ENCODE data around the gene MS4A12. TPM values are rescaled to one million over a fixed set of nuclear protein-coding genes. Genes with fewer than 3 reads are reported as not detected.
"Not testable (repeated sequence)": the region's sequence is repeated elsewhere in the genome, so short reads cannot be mapped to it uniquely, and the experiment has no call there.

The MS4A12 gene
- total and polyA plus RNA-seq, 2 of the 13 experiments (the other 11 are each of a cell fraction or from before 2014, with no cell fraction given): not detected

DNA sequence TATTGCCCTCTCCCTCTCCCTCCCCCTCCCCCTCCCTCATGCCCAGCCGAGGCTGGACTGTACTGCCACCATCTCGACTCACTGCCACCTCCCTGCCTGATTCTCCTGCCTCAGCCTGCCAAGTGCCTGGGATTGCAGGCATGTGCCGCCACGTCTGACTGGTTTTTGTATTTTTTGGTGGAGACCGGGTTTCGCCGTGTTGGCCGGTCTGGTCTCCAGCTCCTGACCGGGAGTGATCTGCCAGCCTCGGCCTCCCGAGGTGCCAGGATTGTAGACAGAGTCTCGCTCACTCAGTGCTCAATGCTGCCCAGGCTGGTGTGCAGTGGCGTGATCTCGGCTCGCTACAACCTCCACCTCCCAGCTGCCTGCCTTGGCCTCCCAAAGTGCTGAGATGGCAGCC, 17.0 kb downstream of the MS4A12 start:
- H3K4me3 ChIP-seq (replicated peaks in 1 of 3; ENCODE audit: insufficient read depth in 1 of 3, low read depth in 2 of 3, low read length in 3 of 3); H3K27me3 ChIP-seq (ENCODE audit: control insufficient read depth in 1 of 2, insufficient read depth in 2 of 2, low read length in 2 of 2); POLR2A ChIA-PET; H3K27ac ChIP-seq (ENCODE audit: extremely low read length, insufficient read depth, low read length); H3K4me1 ChIP-seq (ENCODE audit: insufficient read depth, low read length); BruUV-seq (replicated peaks); H3K36me3 ChIP-seq (replicated peaks in 1 of 2; ENCODE audit: control insufficient read depth in 1 of 2, insufficient read depth in 2 of 2, low read length in 2 of 2); CTCF ChIA-PET (ENCODE audit: low intra/inter-chr PET ratio, low total read pairs); H4K20me1 ChIP-seq (ENCODE audit: insufficient read depth, low read length); ATAC-seq; H3K9ac ChIP-seq (ENCODE audit: insufficient read depth, low read depth, low read length); DNase-seq (ENCODE audit: low spot score); in situ Hi-C loops (cut with HindIII; ENCODE audit: extremely low pct_ligation_motif_present, low pct_unique_long_range_greater_than_20kb); H3K9me3 ChIP-seq (ENCODE audit: low read length); intact Hi-C loops (cut with micrococcal nuclease; ENCODE audit: unreplicated experiment); H3K79me2 ChIP-seq (ENCODE audit: insufficient read depth, low read length); H3K4me2 ChIP-seq (ENCODE audit: low read depth, low read length); FAIRE-seq; H2AFZ ChIP-seq (ENCODE audit: low read length): not testable (repeated sequence)
- WGBS (ENCODE audit: low lambda C conversion rate): 52% methylated on average over 4 of the region's 15 CpGs

DNA sequence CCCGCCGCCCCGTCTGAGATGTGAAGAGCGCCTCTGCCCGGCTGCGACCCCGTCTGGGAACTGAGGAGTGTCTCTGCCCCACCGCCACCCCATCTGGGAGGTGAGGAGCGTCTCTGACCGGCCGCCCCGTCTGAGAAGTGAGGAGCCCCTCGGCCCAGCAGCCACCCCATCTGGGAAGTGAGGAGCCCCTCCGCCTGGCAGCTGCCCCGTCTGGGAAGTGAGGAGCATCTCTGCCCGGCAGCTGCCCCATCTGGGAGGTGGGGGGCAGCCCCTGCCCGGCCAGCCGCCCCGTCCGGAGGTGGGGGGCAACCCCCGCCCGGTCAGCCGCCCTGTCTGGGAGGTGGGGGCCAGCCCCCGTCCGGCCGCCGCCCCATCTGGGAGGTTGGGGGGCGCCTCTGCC, 17.6 kb downstream of the MS4A12 start:
- H3K4me2 ChIP-seq (ENCODE audit: low read depth, low read length); BruUV-seq (replicated peaks); H3K36me3 ChIP-seq (replicated peaks in 1 of 2; ENCODE audit: control insufficient read depth in 1 of 2, insufficient read depth in 2 of 2, low read length in 2 of 2); FAIRE-seq; H2AFZ ChIP-seq (ENCODE audit: low read length); CTCF ChIA-PET (ENCODE audit: low intra/inter-chr PET ratio, low total read pairs); ATAC-seq; in situ Hi-C loops (cut with HindIII; ENCODE audit: extremely low pct_ligation_motif_present, low pct_unique_long_range_greater_than_20kb); H3K27me3 ChIP-seq (ENCODE audit: control insufficient read depth in 1 of 2, insufficient read depth in 2 of 2, low read length in 2 of 2); H3K4me1 ChIP-seq (ENCODE audit: insufficient read depth, low read length); DNase-seq (ENCODE audit: low spot score); H3K27ac ChIP-seq (ENCODE audit: extremely low read length, insufficient read depth, low read length); H3K79me2 ChIP-seq (ENCODE audit: insufficient read depth, low read length); H3K4me3 ChIP-seq (replicated peaks in 1 of 3; ENCODE audit: insufficient read depth in 1 of 3, low read depth in 2 of 3, low read length in 3 of 3); intact Hi-C loops (cut with micrococcal nuclease; ENCODE audit: unreplicated experiment); H3K9ac ChIP-seq (ENCODE audit: insufficient read depth, low read depth, low read length); H3K9me3 ChIP-seq (ENCODE audit: low read length); H4K20me1 ChIP-seq (ENCODE audit: insufficient read depth, low read length); POLR2A ChIA-PET: not testable (repeated sequence)
- WGBS (ENCODE audit: low lambda C conversion rate): 78% methylated on average over 7 of the region's 28 CpGs

DNA sequence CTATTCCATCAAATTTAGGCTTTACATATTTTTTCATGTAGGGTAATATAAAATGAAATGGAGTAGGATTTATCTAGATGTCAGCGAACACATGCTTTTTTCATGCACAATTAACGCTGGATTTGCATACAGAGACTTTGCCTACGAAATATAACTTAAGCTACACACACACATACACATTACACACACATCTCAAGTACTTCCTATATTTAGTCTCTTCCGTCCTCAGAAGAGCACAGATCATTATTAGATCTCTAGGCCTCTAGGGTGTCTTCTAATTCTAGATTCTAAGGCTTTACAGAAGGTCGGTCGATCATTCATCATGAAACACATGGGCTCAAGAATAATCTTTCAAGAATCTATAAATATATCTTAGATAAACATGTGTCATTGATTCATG, 18.8 kb downstream of the MS4A12 start:
- Histone ChIP-seq H3K9me3 (ENCODE audit: low read length) (no peaks in the 10 kb centered on the region; the same call in 1 of the 2 replicates), H3K27me3 (ENCODE audit: control insufficient read depth in 1 of 2, insufficient read depth in 2 of 2, low read length in 2 of 2) (no peaks in the 10 kb centered on the region; a peak in 1 of 5 replicates), H3K79me2 (ENCODE audit: insufficient read depth, low read length) (no peaks in the 10 kb centered on the region), H4K20me1 (ENCODE audit: insufficient read depth, low read length) (no peaks in the 10 kb centered on the region), H3K36me3 (replicated peaks in 1 of 2; ENCODE audit: control insufficient read depth in 1 of 2, insufficient read depth in 2 of 2, low read length in 2 of 2) (no peaks in the 10 kb centered on the region), H3K4me3 (replicated peaks in 1 of 3; ENCODE audit: insufficient read depth in 1 of 3, low read depth in 2 of 3, low read length in 3 of 3) (no peak overlapping the region), H3K27ac (ENCODE audit: extremely low read length, insufficient read depth, low read length) (no peak overlapping the region), H3K9ac (ENCODE audit: insufficient read depth, low read depth, low read length) (no peak overlapping the region), H2AFZ (ENCODE audit: low read length) (no peak overlapping the region), H3K4me1 (ENCODE audit: insufficient read depth, low read length) (no peaks in the 10 kb centered on the region), H3K4me2 (ENCODE audit: low read depth, low read length) (no peak overlapping the region)
- ChIA-PET POLR2A (no interaction called here), CTCF (ENCODE audit: low intra/inter-chr PET ratio, low total read pairs) (no interaction called here)
- in situ Hi-C loops (cut with HindIII; ENCODE audit: extremely low pct_ligation_motif_present, low pct_unique_long_range_greater_than_20kb): no loop called here
- intact Hi-C loops (cut with micrococcal nuclease; ENCODE audit: unreplicated experiment): no loop called here
- DNase-seq (ENCODE audit: low spot score) (no peak), ATAC-seq (no peak), FAIRE-seq (no peak)
- WGBS (ENCODE audit: low lambda C conversion rate): 3% methylated on average over 6 of the region's 6 CpGs
- no TSS peak for BruUV-seq (replicated peaks)
- TF ChIP-seq, protein P1, sequence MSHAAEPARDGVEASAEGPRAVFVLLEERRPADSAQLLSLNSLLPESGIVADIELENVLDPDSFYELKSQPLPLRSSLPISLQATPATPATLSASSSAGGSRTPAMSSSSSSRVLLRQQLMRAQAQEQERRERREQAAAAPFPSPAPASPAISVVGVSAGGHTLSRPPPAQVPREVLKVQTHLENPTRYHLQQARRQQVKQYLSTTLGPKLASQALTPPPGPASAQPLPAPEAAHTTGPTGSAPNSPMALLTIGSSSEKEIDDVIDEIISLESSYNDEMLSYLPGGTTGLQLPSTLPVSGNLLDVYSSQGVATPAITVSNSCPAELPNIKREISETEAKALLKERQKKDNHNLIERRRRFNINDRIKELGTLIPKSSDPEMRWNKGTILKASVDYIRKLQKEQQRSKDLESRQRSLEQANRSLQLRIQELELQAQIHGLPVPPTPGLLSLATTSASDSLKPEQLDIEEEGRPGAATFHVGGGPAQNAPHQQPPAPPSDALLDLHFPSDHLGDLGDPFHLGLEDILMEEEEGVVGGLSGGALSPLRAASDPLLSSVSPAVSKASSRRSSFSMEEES (CRISPR knock-in tag; IDR thresholded peaks at IDR 0.05): no peak
- TF ChIP-seq, protein P2, sequence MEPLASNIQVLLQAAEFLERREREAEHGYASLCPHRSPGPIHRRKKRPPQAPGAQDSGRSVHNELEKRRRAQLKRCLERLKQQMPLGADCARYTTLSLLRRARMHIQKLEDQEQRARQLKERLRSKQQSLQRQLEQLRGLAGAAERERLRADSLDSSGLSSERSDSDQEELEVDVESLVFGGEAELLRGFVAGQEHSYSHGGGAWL (CRISPR knock-in tag; IDR thresholded peaks at IDR 0.05): no peak
- TF ChIP-seq, protein P3, sequence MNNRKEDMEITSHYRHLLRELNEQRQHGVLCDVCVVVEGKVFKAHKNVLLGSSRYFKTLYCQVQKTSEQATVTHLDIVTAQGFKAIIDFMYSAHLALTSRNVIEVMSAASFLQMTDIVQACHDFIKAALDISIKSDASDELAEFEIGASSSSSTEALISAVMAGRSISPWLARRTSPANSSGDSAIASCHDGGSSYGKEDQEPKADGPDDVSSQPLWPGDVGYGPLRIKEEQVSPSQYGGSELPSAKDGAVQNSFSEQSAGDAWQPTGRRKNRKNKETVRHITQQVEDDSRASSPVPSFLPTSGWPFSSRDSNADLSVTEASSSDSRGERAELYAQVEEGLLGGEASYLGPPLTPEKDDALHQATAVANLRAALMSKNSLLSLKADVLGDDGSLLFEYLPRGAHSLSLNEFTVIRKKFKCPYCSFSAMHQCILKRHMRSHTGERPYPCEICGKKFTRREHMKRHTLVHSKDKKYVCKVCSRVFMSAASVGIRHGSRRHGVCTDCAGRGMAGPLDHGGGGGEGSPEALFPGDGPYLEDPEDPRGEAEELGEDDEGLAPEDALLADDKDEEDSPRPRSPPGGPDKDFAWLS (CRISPR knock-in tag; IDR thresholded peaks at IDR 0.05; ENCODE audit: borderline replicate concordance): no peak
- TF ChIP-seq ZNF530 (CRISPR knock-in tag; IDR thresholded peaks at IDR 0.05; ENCODE audit: low read depth) (no peak), AGO2 (optimal IDR thresholded peaks at IDR 0.05; ENCODE audit: low read depth, low read length) (no peak)
- TF ChIP-seq, protein P4, sequence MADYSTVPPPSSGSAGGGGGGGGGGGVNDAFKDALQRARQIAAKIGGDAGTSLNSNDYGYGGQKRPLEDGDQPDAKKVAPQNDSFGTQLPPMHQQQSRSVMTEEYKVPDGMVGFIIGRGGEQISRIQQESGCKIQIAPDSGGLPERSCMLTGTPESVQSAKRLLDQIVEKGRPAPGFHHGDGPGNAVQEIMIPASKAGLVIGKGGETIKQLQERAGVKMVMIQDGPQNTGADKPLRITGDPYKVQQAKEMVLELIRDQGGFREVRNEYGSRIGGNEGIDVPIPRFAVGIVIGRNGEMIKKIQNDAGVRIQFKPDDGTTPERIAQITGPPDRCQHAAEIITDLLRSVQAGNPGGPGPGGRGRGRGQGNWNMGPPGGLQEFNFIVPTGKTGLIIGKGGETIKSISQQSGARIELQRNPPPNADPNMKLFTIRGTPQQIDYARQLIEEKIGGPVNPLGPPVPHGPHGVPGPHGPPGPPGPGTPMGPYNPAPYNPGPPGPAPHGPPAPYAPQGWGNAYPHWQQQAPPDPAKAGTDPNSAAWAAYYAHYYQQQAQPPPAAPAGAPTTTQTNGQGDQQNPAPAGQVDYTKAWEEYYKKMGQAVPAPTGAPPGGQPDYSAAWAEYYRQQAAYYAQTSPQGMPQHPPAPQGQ (CRISPR knock-in tag; IDR thresholded peaks at IDR 0.05; ENCODE audit: borderline replicate concordance): no peak

All from HepG2 (cell line).